ENCODE data around the gene PRTG.
"Not testable (repeated sequence)": the region's sequence is repeated elsewhere in the genome, so short reads cannot be mapped to it uniquely, and the experiment has no call there.

The PRTG gene

GRCh38 chr15:55700876-55701275 is 42.1 kb downstream of the PRTG start:
- no peak for DNase-seq (ENCODE audit: low spot score)

- no peak for DNase-seq (ENCODE audit: low spot score)
Measured at GRCh38 chr15:55698653-55699052, 44.3 kb downstream of the PRTG start.

DNA sequence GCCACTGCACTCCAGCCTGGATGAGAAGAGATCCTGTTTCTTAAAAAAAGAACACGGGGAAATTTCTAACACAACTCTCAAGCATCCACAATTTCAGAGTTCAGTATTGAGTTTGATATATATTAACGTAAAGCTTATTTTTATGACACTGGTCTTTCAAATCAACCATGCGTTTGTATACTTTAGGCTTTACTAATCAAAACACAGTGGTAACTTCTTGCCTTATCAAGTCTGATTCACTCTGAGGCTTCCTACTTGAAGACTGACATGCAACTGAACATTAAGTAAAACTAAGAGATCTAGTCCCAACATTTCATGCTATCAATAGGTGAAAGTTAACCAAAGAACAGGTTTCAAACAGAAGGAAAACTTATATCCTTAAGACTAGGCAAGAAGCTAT is 46.7 kb downstream of the PRTG start:
- DNase-seq (ENCODE audit: low spot score): no peak

DNA sequence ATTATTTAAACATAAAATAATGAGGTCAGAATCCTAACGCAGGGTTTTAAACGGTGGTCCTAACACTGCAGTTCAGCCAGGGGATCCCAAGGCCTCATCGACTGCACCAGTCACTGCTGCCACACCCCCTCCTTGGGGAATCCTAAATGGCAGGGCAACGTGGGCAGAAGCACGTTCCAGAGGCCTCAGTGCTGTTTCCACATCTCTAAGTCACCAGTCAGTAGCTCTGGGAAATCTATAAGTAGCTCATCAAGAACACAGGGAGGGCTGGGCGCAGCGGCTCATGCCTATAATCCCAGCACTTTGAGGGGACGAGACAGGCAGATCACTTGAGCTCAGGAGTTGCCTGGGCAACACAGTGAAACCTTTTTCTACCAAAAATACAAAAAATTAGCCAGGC is 47.5 kb downstream of the PRTG start:
- DNase-seq (ENCODE audit: low spot score): no peak

DNA sequence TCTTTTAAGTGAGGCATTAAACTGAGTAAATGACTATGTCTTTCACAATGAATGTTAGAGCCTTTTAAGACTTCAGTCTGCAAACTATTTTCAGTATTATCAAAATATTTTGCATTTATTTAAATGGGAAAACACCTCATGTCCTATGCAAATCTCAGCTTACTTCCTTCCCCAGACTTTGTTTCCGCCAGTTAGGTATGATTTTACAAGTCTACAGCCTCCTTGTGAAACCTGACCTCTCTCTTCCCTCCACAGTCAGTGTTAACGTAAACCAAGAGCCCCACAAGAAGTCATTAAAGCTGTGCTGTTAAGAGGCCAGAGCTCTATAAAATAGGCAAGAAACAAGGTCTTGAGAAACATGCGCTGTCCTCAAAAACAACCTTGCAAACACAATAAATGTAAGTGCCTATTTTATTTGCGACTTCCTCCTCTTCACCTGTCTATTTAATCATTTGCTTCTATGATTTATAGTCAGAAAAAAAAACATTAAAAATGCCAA is 48.3 kb downstream of the PRTG start:
- DNase-seq (ENCODE audit: low spot score): no peak

GRCh38 chr15:55693116-55693515 is 49.8 kb downstream of the PRTG start:
- not testable (repeated sequence) for DNase-seq (ENCODE audit: low spot score)

DNA sequence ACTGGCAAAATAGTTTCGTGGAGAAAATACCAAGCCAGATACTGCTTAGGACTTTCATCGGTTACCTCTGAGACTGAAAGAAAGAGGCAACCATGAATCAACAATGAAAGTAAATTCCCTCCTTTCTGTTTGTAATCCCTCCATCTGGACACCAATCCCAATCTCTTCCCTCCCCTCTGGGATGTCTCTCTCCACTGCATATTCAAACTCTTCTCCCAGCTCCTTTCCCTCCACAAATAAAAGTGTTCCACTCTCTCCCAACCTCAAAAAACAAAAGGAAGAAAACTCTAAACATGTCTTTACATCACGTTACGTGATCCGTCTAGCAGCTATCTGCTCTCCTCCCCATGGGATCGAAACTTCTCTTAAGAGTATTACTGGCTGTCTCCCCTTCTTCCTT is 55.2 kb downstream of the PRTG start:
- DNase-seq (ENCODE audit: low spot score): no peak

- no peak for DNase-seq (ENCODE audit: low spot score)
Measured at GRCh38 chr15:55685286-55685685, 57.7 kb downstream of the PRTG start.

DNA sequence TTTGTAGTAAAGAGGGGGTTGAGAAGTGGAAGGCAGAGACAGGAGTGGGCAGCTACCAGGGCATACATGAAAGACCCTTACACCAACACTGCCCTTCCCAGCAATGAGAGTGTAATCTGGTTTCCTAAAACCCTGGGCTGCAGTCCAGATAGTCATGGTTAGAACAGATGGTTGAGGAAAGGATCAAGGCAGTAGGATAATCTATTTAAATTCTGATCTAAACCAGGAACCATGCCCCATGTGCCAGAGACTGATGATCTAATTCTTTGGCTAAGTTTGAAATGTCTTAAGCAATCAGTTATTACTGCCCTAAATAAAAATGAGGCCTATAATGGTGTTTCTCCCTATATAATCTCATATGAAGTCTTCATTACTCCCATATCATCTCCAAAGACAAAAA is 59.6 kb downstream of the PRTG start:
- no peak for DNase-seq (ENCODE audit: low spot score)

DNA sequence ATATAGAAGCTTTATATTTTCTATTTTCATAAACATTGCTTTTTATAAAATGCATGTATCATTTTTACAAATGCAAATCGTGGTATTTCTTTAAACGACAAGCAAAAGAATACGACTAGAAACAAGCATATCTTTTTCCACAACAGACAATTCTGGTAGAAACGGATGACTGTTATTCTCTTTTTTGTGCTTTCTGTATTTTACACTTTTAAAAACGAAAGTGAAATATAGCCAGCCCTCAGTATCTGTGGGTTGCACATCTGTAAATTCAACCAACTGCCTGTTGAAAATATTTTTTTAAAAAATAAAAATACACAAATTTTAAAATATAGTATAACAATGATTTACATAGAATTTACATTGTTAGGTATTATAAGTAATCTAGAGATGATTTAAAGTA is 61.3 kb downstream of the PRTG start:
- DNase-seq (ENCODE audit: low spot score): no peak

- no peak for DNase-seq (ENCODE audit: low spot score)
Measured at GRCh38 chr15:55676507-55676906, 66.4 kb downstream of the PRTG start.

DNA sequence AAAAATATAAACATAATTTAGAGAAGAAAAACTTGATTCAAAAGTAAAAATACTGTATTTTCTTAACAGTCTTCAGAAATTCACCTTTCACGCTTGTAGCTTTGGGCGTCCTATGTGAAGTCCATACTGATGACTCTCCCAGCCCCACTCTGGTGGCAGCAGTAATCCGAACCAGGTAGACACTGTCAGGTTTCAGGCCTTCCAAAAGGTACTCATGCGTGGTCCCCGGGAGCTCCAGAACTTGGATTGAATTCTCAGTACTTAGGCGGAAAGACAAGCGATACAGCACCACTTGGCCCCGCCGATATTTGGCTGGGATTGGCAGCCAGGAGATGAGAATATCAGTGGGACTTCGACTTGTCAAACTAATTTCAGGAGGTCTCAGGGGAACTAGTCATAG is 69.7 kb downstream of the PRTG start:
- DNase-seq (ENCODE audit: low spot score): no peak

GRCh38 chr15:55669270-55669669 is 73.7 kb downstream of the PRTG start:
- DNase-seq (ENCODE audit: low spot score): no peak

DNA sequence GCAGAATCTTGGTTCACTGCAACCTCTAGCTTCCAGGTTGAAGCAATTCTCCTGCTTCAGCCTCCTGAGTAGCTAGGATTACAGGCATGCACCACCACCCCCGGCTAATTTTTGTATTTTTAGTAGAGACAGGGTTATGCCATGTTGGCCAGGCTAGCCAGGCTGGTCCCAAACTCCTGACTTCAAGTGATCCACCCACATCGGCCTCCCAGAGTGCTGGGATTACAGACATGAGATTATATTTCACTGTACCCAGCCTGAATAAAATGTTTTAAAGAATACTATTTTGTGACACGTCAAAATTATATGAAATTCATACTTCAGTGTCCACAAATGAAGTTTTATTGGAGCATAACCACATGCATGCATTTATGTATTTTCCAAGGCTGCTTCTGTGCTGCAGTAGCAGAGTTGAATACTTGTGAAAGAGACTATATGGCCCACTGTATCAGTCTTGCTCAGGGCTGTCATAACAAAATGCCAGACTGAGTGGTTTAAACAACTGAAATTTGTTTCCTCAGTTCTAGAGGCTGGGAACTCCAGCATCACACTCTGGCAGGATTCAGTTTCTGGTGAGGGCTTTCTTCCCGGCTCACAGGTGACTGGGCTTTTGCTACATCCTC is 77.2 kb downstream of the PRTG start:
- no peak for DNase-seq (ENCODE audit: low spot score)

- DNase-seq (ENCODE audit: low spot score): no peak
Measured at GRCh38 chr15:55661428-55661827, 81.5 kb downstream of the PRTG start.

DNA sequence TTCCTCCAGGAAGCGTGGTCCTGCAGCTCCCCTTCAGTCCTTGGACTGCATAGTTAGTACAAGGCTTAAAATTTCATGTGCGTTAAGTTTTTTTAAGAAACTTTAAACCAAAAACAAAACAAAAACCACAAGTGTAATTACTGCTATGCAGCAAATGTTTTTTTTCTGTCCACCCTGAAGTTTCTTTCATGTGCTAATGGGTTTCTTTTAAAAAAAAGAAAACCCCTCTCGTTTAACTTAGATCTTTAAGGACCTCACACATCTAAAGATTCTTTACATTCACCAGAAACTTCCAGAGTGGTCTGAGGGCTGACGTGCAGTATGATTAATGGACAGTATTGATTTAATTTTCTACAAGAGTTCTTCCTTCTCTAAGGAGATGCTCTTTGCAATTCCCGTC is 82.8 kb downstream of the PRTG start:
- no peak for DNase-seq (ENCODE audit: low spot score)

DNA sequence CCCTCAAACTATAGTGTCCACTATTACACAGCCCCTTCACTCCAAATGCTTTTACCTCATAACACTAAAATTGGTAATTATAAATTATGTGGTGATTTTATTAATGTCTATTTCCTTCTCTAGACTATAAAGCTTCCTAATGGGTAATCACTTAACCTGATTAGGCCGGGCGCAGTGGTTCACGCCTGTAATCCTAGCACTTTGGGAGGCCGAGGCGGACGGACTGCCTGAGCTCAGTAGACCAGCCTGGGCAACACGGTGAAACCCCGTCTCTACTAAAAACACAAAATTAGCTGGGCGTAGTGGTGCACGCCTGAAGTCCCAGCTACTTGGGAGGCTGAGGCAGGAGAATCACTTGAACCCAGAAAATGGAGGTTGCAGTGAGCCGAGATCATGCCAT is 83.5 kb downstream of the PRTG start:
- no peak for DNase-seq (ENCODE audit: low spot score)

GRCh38 chr15:55658886-55659285 is 84.1 kb downstream of the PRTG start:
- DNase-seq (ENCODE audit: low spot score): no peak

DNA sequence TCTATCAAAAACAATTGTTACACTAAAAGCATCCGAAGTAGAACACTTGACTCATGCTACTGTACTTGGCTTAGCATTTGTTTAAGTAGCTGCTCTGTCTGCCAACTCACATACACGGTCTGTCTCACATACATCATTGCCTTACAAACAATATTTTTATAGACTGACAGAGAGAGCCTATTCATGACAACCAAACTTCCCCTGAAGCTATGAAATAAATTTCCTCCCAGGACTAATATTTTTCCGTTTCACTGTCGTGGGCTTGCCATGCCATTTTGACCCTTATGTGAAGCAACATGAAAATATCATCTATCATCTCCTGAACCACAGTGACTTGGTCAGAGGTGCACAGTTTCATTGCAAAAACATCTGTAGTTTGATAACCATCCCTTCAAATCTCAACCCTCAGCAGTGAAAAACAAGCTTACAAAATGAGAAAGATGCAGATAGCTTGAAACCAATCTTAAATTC is 88.4 kb downstream of the PRTG start:
- no peak for DNase-seq (ENCODE audit: low spot score)

- no peak for DNase-seq (ENCODE audit: low spot score)
Measured at GRCh38 chr15:55652909-55653495, 90.0 kb downstream of the PRTG start.

DNA sequence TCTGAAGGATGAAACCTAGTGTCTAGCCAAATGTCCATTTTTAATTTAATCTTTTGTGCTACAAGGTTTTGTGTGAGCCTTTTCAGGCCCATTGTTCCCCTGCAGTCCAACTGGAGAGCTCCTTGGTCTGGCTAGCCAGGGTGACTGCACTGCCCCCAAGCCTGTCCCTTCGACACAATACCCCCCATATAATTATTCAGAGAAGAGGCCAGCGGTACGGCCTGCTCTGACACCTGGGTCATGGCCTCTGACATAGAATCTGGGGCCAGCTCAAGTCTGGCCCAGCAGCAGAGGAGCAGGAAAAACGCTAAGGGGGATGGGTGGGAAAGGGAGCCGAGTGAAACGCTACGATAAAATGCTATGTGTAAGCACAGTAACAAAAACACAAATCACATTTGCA is 90.6 kb downstream of the PRTG start:
- DNase-seq (ENCODE audit: low spot score): no peak

GRCh38 chr15:55649058-55649423 is 93.9 kb downstream of the PRTG start:
- peak; percentile 51 for DNase-seq (ENCODE audit: low spot score)

GRCh38 chr15:55638764-55639163 is 104.2 kb downstream of the PRTG start:
- DNase-seq (ENCODE audit: low spot score): no peak

DNA sequence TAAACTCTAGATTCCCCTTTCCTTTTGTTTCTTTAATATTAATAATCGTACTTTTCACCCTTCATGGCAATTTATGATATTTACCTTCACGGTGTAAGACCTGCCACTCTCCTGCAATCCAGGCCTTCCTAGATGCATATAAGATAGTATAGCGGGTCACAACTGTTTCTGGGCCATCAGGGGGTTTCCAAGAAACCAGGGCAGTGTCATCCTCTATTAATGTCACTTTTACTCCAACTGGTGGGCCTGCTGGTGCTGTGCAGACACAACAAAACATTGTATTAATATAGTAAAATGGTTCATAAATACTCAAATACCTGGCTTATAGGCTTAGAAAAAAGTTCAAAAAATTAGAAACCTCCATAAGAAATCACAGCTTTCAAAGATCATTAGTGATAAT is 105.9 kb downstream of the PRTG start:
- DNase-seq (ENCODE audit: low spot score): no peak

All from hepatic stellate cell (primary cell).